ENCODE data around the gene ADAMTS15. TPM values are rescaled to one million over a fixed set of nuclear protein-coding genes. Genes with fewer than 3 reads are reported as not detected.

Gene ADAMTS15
- total RNA-seq, 2 donors from 2014 or later = not detected

DNA sequence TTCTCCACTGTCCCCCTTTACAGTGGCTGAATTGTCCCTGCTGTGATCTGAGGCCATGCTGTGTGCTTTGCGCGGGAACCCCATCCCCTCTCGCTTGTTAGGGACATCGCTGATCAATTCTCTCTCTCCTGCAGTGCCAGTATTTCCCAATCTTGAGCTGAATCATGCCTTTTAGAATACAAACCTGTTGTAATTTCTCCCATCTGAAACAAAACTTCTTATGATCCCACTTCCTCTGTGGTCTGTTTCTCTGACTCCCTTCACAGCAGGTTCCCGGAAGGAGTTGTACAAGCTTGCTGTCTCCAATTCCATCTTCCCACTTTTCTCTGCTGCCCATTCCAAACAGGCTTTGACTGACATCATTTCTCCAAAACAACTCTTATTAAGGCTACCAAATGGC, 16.8 kb downstream of the ADAMTS15 start:
- no peak for ATAC-seq
- H3K27me3 Mint-ChIP-seq = peaks cover 28% of the 10 kb centered on the region
- H3K36me3 Mint-ChIP-seq (ENCODE audit: low read depth) = peaks cover 2% of the 10 kb centered on the region
- H3K4me1 Mint-ChIP-seq = no peaks in the 10 kb centered on the region
- DNase-seq = no peak
- no peak overlapping the region for H3K27ac Mint-ChIP-seq
- no peak overlapping the region for H3K4me3 Mint-ChIP-seq
- no peaks in the 10 kb centered on the region for H3K9me3 ChIP-seq (ENCODE audit: control insufficient read depth, low read length, poor library complexity, severe bottlenecking)

DNA sequence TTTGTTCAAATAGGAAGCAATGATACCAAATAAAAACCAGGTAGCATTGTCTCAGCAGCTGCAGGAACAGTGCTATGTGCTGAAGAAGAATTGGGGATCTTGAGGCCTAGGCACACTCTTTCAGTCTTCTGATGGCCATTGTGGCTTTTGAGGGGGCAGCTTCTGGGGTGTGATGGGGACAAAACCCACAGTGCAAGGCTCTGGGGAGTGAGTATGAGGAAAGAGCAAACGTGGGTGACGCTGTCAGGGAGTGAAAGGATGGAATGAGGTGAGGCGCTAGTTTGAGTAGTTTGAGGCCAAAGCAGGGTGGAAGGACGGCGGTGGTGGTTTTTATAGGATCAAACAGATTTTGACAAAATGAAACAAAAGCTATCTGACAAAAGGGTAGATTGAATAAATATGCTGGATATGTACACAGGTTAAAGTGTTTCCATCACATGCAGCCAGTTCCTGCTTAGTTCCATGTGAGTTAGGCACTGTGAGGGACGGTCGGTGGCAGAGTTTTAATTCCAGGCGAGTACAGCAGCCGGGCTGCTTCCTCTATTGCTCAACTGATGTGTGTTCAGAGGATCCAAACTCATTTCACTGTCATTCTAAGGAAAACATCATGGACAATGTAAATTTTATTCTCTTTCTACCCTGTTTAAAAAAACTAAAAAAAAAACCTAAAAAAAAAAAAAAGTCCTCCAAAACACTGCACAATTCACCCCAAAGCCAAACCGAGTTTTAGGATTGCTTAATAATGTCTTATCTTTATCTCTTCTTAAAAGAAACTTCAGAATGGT, 18.9 kb downstream of the ADAMTS15 start:
- DNase-seq (no peak), ATAC-seq (no peak)
- H3K27ac Mint-ChIP-seq = no peak overlapping the region
- no peaks in the 10 kb centered on the region for H3K4me1 Mint-ChIP-seq
- H3K9me3 ChIP-seq (ENCODE audit: control insufficient read depth, low read length, poor library complexity, severe bottlenecking) = no peaks in the 10 kb centered on the region
- H3K4me3 Mint-ChIP-seq = no peak overlapping the region
- peaks cover 14% of the 10 kb centered on the region for H3K27me3 Mint-ChIP-seq
- H3K36me3 Mint-ChIP-seq (ENCODE audit: low read depth) = peaks cover 2% of the 10 kb centered on the region

GRCh38 chr11:130469181-130469580, 20.7 kb downstream of the ADAMTS15 start:
- DNase-seq (no peak), ATAC-seq (no peak)
- Mint-ChIP-seq H3K27me3 (peaks cover 4% of the 10 kb centered on the region), H3K4me1 (no peaks in the 10 kb centered on the region), H3K36me3 (ENCODE audit: low read depth) (no peaks in the 10 kb centered on the region), H3K4me3 (no peak overlapping the region), H3K27ac (no peak overlapping the region)
- no peaks in the 10 kb centered on the region for H3K9me3 ChIP-seq (ENCODE audit: control insufficient read depth, low read length, poor library complexity, severe bottlenecking)

DNA sequence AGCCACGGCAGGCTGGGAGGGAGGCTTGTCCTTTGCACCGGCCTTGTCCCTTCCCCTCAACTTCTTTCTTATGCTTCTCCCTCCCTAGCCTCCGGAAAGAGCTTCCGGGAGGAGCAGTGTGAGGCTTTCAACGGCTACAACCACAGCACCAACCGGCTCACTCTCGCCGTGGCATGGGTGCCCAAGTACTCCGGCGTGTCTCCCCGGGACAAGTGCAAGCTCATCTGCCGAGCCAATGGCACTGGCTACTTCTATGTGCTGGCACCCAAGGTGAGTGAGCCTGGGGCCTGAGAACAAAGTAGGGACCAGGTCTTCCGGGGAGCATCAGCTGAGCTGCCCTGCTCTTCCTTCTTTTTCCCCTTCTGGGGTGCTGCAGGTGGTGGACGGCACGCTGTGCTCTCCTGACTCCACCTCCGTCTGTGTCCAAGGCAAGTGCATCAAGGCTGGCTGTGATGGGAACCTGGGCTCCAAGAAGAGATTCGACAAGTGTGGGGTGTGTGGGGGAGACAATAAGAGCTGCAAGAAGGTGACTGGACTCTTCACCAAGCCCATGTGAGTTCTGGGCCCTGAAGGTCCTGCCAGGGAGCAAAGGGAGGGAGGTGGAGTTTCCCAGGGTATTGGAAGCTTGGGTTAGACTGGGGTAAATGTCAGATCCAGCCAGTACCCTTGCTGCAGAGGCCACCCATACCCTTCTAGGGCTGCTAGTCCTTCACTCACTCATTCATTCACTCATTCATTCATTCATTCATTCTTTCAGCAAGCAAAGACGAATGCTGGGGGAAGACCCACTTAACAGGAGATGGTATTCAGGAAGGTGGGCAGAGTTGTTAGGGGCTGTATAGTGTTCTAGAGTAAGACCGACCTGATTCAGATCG, 22.6 kb downstream of the ADAMTS15 start:
- H3K27me3 Mint-ChIP-seq = no peaks in the 10 kb centered on the region
- ATAC-seq = no peak
- H3K9me3 ChIP-seq (ENCODE audit: control insufficient read depth, low read length, poor library complexity, severe bottlenecking) = no peaks in the 10 kb centered on the region
- no peaks in the 10 kb centered on the region for H3K36me3 Mint-ChIP-seq (ENCODE audit: low read depth)
- DNase-seq = no peak
- H3K27ac Mint-ChIP-seq = no peak overlapping the region
- no peaks in the 10 kb centered on the region for H3K4me1 Mint-ChIP-seq
- no peak overlapping the region for H3K4me3 Mint-ChIP-seq

DNA sequence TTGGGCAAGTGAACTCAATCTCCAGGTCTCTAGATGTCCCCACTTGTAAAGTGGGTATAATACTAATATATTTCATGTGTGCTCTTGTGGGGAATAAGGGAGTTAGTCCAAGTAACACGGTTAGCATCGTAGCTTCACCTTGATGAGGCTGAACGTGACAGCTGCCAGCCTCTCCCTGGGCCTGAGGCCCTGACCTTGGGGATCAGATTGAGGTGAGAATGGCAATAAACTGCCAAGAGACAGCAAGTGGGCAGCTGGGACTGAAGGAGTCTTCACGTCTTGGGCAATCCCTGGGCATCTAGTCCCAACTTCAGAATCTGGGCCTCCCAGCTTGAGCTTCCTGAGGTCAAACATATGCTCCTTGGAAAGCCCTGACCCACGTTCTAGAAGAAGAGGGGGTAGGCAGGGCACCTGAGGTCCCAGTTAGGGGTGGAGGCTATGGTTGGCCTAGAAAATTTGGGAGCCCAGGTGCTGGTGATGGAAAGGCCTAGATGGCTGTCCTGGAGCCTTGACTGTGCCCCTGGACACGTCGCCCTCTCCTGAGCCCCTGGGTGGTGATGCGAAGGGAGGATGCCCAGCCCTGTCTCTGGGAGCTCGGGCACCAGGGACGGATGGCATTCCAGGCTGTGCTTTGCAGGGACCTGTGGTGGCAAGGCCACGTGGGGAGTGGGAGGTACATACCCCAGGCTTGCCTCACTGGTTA, 23.4 kb downstream of the ADAMTS15 start:
- Mint-ChIP-seq H3K4me3 (no peak overlapping the region), H3K36me3 (ENCODE audit: low read depth) (no peaks in the 10 kb centered on the region), H3K27ac (no peak overlapping the region), H3K4me1 (peaks cover 5% of the 10 kb centered on the region), H3K27me3 (peaks cover 6% of the 10 kb centered on the region)
- ATAC-seq (no peak), DNase-seq (no peak)
- no peaks in the 10 kb centered on the region for H3K9me3 ChIP-seq (ENCODE audit: control insufficient read depth, low read length, poor library complexity, severe bottlenecking)

GRCh38 chr11:130472434-130472961, 24.1 kb downstream of the ADAMTS15 start:
- Mint-ChIP-seq H3K27ac (no peak overlapping the region), H3K4me3 (no peak overlapping the region), H3K4me1 (peaks cover 7% of the 10 kb centered on the region), H3K36me3 (ENCODE audit: low read depth) (no peaks in the 10 kb centered on the region), H3K27me3 (peaks cover 11% of the 10 kb centered on the region)
- H3K9me3 ChIP-seq (ENCODE audit: control insufficient read depth, low read length, poor library complexity, severe bottlenecking) = no peaks in the 10 kb centered on the region
- DNase-seq = no peak
- no peak for ATAC-seq

DNA sequence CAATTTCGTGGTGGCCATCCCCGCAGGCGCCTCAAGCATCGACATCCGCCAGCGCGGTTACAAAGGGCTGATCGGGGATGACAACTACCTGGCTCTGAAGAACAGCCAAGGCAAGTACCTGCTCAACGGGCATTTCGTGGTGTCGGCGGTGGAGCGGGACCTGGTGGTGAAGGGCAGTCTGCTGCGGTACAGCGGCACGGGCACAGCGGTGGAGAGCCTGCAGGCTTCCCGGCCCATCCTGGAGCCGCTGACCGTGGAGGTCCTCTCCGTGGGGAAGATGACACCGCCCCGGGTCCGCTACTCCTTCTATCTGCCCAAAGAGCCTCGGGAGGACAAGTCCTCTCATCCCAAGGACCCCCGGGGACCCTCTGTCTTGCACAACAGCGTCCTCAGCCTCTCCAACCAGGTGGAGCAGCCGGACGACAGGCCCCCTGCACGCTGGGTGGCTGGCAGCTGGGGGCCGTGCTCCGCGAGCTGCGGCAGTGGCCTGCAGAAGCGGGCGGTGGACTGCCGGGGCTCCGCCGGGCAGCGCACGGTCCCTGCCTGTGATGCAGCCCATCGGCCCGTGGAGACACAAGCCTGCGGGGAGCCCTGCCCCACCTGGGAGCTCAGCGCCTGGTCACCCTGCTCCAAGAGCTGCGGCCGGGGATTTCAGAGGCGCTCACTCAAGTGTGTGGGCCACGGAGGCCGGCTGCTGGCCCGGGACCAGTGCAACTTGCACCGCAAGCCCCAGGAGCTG, 24.8 kb downstream of the ADAMTS15 start:
- Mint-ChIP-seq H3K27me3 (peaks cover 16% of the 10 kb centered on the region), H3K4me1 (peaks cover 8% of the 10 kb centered on the region), H3K27ac (no peak overlapping the region), H3K4me3 (no peak overlapping the region), H3K36me3 (ENCODE audit: low read depth) (no peaks in the 10 kb centered on the region)
- ATAC-seq = no peak
- H3K9me3 ChIP-seq (ENCODE audit: control insufficient read depth, low read length, poor library complexity, severe bottlenecking) = no peaks in the 10 kb centered on the region
- no peak for DNase-seq

DNA sequence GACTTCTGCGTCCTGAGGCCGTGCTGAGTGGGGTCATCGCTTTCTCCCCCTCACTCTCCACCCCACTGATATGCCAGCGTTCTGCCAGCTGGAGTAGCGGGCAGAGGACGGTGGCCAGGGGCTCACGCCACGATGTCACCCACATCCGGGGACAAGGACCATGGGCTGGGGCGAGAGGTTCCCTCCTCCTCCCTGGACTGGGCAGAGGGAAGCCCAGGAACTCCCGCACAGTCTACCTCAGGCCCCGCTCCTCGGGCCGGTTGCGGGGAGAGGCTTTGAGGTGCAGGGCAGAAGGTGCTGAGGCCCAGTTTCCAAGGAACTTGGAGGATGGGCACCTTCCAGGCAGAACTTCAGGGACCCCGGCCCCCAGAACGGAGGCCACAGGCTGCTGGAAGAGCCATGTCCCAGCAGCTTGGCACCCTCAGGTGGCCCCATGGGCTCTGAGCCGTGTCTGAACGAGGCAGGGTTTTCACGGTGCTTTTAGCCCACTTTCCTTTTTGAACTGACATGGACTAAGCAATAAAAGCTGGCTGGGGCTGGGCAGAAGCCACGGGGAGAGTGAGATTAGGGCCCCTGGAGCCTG, 25.4 kb downstream of the ADAMTS15 start:
- Mint-ChIP-seq H3K27ac (no peak overlapping the region), H3K36me3 (ENCODE audit: low read depth) (no peaks in the 10 kb centered on the region), H3K27me3 (peaks cover 16% of the 10 kb centered on the region), H3K4me3 (no peak overlapping the region), H3K4me1 (peaks cover 8% of the 10 kb centered on the region)
- no peaks in the 10 kb centered on the region for H3K9me3 ChIP-seq (ENCODE audit: control insufficient read depth, low read length, poor library complexity, severe bottlenecking)
- DNase-seq = no peak
- ATAC-seq = no peak

DNA sequence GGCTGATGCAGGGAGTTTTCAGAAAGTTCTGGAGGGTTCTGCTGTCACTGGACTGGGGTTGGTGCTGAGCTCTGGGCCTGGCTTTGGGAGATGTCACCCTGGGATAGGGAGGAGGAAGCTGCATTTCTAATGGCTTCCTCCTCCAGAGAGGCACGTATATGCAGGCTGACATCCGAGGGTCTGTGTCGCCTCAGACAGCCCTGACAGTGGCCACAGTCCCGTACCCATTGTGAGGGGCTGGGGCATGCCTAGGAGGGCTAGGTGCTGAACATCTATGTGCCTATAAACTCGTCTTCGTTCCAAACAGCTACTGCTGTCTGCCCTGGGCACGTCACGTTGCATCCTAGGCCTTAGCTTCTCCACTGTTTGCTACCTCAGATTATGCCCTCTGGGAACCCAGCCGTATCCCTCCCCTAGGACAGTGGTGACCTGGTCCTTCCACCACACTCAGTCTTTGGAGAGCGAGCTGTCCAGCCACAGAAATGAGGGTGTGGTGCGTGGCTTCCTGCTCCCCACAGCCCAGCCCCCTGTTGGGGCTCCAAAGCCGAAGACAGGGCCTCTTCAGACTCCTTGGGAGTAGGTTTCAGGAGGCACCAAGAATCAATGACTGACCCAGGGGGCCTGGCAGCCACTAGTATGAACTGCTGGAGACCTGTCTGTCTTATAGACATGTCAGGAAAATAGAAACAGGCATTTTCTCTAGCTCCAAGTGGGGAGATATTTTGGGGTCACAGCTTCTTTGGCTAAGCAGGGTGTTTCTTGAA, 26.4 kb downstream of the ADAMTS15 start:
- ATAC-seq (no peak), DNase-seq (no peak)
- H3K4me3 Mint-ChIP-seq = no peak overlapping the region
- H3K4me1 Mint-ChIP-seq = peaks cover 8% of the 10 kb centered on the region
- no peak overlapping the region for H3K27ac Mint-ChIP-seq
- no peaks in the 10 kb centered on the region for H3K36me3 Mint-ChIP-seq (ENCODE audit: low read depth)
- no peaks in the 10 kb centered on the region for H3K9me3 ChIP-seq (ENCODE audit: control insufficient read depth, low read length, poor library complexity, severe bottlenecking)
- H3K27me3 Mint-ChIP-seq = peaks cover 16% of the 10 kb centered on the region

DNA sequence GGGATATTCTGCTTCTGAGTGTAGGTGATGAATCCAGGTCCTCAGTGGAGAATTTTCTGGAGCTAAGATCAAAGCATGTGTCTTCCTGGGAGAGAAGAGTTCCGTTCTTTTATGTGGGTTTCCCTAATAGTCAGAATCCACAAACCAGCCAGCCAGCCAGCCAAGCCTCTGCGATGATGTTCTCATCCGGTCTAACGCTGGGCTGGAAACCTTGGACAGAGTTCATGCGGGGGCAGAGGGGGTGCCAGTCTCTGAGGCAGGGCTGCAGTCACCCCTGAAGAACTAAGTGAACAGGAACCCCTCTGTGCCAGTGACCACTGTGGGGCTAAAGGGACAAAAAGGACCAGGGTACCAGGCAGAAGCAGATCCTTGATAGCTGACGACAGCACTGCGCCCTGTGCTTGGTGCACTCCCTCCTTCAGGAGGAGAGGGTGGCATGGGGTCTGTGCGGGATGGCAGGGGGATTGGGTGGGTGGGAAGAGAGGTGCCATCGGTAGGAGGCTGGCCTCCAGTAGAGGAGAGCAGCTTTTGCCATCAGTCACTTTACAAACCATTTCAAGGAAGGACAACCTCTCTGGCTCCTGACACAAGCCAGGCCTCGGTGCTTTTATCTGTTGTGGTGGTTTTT, 27.1 kb downstream of the ADAMTS15 start:
- H3K36me3 Mint-ChIP-seq (ENCODE audit: low read depth) = no peaks in the 10 kb centered on the region
- H3K4me3 Mint-ChIP-seq = no peak overlapping the region
- peaks cover 16% of the 10 kb centered on the region for H3K27me3 Mint-ChIP-seq
- peaks cover 8% of the 10 kb centered on the region for H3K4me1 Mint-ChIP-seq
- ATAC-seq = no peak
- no peak for DNase-seq
- no peaks in the 10 kb centered on the region for H3K9me3 ChIP-seq (ENCODE audit: control insufficient read depth, low read length, poor library complexity, severe bottlenecking)
- H3K27ac Mint-ChIP-seq = no peak overlapping the region

DNA sequence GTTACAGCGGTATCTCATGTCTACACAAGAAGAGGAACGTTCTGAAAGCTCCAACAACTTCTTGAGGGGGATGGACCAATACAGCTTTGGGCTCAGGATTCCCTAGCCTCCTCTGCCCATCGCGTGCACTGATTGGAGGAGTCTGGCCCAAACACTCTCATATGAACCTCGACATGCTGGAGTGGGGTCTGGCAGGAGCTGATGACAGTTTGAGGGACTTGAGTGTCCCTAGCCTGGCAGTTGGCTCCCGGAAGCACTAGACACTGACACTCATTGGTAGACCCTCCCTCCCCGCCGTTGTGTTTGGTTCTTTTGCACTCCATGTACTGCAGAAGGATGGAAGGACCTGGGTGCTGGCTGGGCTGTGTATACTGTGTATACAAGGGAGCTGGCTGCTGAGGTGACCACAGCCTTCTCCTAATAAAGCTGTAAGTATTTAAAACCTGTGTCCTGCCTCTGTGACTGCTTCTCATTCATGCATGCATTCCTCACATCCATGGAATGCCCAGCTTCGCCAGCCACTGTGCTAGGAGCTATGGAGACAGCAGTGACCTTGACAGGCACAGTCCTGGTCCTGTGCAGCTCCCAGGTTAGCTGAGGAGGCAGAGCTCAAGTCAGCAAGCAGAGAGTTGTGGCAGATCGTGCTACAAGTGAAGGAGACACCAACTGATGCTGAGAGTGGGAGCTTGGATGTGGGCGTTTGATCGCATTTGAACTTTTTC, 27.9 kb downstream of the ADAMTS15 start:
- Mint-ChIP-seq H3K27me3 (peaks cover 16% of the 10 kb centered on the region), H3K27ac (no peak overlapping the region), H3K4me1 (peaks cover 8% of the 10 kb centered on the region), H3K4me3 (no peak overlapping the region), H3K36me3 (ENCODE audit: low read depth) (no peaks in the 10 kb centered on the region)
- DNase-seq (no peak), ATAC-seq (no peak)
- no peaks in the 10 kb centered on the region for H3K9me3 ChIP-seq (ENCODE audit: control insufficient read depth, low read length, poor library complexity, severe bottlenecking)
